KOPT-K1 (cell line): Measurements from ENCODE around the gene PIP5K1A.
A peak's percentile ranks its signal among the peaks of the same experiment; 100 is the strongest.
"Not testable (repeated sequence)": the region's sequence is repeated elsewhere in the genome, so short reads cannot be mapped to it uniquely, and the experiment has no call there.

Source experiments
- H3K27ac ChIP-seq: fragments of 200-600 bp; sonication (generic); 2 replicates; pipeline ENCODE4 v1.5.1; 2016; ENCODE audit warnings: antibody characterized with exemption, mild to moderate bottlenecking, low read depth, low read length; ENCODE audit not compliant: poor library complexity, severe bottlenecking
- H3K36me3 ChIP-seq: fragments of 200-600 bp; sonication (generic); 2 replicates; pipeline ENCODE4 v1.5.1; 2017; ENCODE audit warnings: antibody characterized with exemption, mild to moderate bottlenecking, low read length, moderate library complexity; ENCODE audit not compliant: insufficient read depth
- H3K9me3 ChIP-seq: fragments of 200-600 bp; sonication (generic); 2 replicates; pipeline ENCODE4 v1.5.1; 2017; ENCODE audit warnings: antibody characterized with exemption, low read length, mild to moderate bottlenecking; ENCODE audit not compliant: insufficient read depth, poor library complexity, severe bottlenecking

PIP5K1A gene

DNA sequence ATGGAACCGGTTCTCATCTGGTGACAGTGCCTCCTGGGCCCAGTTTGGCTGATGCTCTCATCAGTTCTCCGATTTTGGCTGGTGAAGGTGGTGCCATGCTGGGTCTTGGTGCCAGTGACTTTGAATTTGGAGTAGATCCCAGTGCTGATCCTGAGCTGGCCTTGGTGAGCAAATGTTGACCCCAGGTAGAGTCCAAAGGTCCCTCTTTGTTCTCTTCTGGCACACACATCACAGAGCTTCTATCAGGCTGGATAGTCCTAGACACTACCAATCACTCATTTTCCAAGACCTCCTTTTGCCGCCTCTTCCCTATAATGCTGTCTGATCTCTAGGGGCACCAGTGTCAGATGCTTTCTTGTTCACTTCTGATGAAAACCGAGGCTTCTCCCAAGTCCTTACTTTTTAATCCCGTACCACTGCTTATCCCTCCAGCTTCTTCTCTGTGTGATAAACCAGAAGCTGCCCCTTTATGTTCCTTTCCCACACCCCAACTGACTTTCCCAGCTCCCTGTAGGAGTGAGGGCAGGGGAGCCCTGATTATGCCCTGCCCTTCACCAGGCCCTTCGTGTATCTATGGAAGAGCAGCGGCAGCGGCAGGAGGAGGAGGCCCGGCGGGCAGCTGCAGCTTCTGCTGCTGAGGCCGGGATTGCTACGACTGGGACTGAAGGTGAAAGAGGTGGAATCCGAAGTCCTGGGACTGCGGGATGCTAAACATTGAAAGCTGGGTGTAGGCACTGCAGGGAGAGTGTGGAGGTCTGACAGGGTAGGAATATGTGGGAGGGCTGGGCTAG lies 67.3 kb downstream of the PIP5K1A start:
- Histone ChIP-seq H3K27ac (no peak overlapping the region), H3K9me3 (no peaks in the 10 kb centered on the region), H3K36me3 (peaks cover 76% of the 10 kb centered on the region)

DNA sequence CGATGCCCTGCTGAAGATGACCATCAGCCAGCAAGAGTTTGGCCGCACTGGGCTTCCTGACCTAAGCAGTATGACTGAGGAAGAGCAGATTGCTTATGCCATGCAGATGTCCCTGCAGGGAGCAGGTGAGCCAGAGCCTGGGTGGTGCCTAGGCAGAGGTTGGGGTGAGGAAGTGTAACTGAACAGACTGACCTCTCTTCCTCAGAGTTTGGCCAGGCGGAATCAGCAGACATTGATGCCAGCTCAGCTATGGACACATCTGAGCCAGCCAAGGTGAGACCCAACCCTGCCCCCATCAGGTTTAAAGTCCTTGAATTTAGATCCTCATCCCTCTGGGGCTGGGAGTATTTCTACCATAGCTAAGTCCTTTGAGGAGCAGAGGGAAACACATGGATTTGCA lies 68.0 kb downstream of the PIP5K1A start:
- Histone ChIP-seq H3K36me3 (peaks cover 76% of the 10 kb centered on the region), H3K27ac (no peak overlapping the region)

DNA sequence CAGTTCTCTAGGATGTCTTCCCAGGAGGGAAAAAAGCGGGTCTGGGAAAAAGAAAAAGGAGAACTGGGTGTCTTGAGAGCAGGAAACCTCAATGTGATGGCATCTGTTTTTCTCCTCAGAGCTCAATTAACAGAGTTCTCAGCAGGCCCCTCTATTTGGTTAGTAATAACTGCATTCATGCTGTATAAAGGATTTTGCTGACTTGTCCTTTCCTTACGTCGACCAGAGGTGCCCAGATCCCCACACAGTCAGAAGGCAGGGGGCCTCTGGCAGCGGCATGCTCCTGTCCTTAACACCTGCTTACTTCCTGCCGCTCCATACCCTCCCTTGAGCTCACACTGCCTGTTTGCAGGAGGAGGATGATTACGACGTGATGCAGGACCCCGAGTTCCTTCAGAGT lies 68.5 kb downstream of the PIP5K1A start:
- H3K36me3 ChIP-seq: peaks cover 73% of the 10 kb centered on the region
- H3K9me3 ChIP-seq: no peaks in the 10 kb centered on the region
- no peak overlapping the region for H3K27ac ChIP-seq

More for the DNA sequence above, 68.0 kb downstream of the PIP5K1A start:
- no peaks in the 10 kb centered on the region for H3K9me3 ChIP-seq

DNA sequence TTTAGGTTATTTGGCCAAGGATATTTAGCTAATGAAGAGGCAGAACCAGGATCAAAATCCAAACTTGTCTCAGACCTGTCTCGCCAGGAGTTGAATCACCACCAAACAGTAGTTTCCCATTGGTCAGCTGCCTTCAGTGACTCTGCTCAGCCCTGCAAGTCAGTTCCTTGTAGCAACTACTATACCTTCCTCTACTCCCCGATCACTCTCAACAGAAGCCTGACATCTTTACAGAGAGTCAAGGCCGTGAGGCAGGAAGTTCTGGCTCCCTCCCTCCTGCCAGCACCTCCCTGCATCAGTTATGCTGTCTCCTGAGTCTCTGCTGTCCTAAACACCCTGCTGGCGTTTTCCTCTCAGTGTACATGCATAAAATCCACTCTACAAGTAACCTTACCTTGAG lies 69.4 kb downstream of the PIP5K1A start:
- H3K9me3 ChIP-seq: no peaks in the 10 kb centered on the region
- peaks cover 63% of the 10 kb centered on the region for H3K36me3 ChIP-seq
- no peak overlapping the region for H3K27ac ChIP-seq

DNA sequence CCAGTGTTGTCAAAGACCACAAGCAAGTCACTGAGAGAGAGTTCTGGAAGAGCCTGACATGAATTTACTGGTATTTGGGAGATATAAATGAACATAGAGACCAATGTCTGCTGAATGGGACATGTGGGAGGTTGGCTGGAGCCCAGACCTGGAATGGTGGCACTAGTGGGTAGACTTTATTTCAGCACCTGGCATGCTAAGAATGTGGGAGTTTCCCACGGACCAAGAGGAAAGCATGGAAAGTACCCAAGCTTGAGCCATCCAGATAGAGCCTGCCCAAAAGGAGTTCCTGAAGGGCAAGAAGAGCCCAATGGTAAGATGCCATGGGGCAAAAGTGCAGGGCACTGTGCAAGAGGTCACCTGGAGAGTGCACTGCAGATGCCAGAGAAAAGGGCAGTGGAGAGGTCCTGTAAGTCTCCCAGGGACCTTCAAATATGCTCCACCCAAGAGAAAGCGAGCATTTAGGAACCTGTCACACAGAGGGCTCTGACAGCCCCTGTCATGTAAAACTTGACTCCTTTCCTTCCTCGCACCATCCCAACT lies 75.6 kb downstream of the PIP5K1A start:
- no peaks in the 10 kb centered on the region for H3K9me3 ChIP-seq
- H3K36me3 ChIP-seq: peaks cover 9% of the 10 kb centered on the region; the same call in 1 of the 2 replicates
- H3K27ac ChIP-seq: no peak overlapping the region

DNA sequence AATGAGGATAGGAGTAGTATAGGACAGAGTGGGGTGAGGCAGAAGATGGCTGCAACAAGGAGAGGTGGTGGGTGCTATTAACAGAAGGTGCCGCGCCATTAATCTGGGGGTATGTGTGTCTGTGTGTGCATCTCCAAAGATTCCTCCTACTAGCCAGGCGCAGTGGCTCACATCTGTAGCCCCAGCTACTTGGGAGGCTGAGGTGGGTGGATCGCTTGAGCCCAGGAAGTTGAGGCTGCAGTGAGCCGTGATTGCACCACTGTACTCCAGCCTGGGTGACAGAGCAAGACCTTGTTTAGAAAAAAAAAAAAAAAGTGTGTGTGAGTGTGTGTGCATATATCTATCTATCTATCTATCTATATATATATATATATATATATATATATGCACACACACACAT lies 77.0 kb downstream of the PIP5K1A start:
- H3K27ac ChIP-seq, H3K36me3 ChIP-seq, H3K9me3 ChIP-seq: not testable (repeated sequence)

DNA sequence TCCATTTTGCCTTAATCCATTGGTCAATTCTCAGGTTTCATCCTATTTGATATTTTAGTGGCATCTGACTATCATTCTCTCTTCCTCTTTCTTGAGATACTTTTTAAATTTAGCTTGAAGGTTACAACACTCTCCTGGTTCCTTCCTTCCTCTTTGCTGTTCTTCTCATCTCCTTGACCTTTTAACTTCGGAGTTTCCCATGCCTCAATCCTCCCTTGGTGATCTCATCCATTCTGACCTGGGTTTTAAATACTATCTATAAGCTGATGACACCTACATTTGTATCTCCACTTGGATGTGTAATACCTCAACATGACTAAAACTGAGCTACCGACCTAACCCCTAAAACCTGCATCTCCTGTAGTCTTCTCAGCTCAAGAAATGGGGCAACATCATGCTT lies 78.9 kb downstream of the PIP5K1A start:
- Histone ChIP-seq H3K36me3 (no peaks in the 10 kb centered on the region), H3K27ac (no peak overlapping the region), H3K9me3 (no peaks in the 10 kb centered on the region)

DNA sequence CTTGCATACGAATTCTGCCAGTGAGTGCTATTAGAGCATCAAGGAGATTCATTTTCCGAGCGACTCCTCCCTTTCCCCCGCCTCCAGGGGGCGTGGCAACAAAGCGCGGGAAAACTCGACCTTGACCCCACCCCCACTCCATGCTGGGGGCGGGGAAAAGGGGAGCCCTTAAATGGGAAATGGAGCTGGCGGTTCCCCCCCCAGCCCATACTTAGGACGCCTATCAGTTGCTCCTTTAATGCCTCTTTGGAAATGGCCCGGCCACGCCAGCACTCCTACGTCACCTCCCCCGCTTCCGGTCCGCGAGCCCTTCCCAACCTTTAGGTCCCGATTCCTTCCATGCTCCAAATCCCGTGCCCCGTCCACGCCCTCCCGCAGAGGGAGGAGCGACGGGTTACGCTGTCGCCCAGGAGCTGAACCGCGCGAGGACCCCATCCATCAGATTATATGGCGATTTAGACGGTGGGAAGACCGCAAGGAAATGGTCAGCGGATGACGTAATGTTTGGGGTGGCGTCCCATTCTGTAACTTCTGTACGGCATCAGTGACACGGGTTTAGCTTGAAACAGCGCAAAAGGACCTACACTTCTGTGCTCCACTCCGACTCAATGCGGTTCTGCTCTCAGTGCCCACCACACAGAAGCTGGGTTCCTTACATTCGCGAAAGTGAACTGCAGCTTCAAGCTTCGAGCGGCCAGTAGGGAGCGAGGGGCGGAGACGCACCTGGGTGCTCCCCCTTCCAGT lies 83.0 kb downstream of the PIP5K1A start:
- Histone ChIP-seq H3K36me3 (peaks cover 16% of the 10 kb centered on the region), H3K9me3 (no peaks in the 10 kb centered on the region), H3K27ac (peak overlapping the region; percentile 96)

DNA sequence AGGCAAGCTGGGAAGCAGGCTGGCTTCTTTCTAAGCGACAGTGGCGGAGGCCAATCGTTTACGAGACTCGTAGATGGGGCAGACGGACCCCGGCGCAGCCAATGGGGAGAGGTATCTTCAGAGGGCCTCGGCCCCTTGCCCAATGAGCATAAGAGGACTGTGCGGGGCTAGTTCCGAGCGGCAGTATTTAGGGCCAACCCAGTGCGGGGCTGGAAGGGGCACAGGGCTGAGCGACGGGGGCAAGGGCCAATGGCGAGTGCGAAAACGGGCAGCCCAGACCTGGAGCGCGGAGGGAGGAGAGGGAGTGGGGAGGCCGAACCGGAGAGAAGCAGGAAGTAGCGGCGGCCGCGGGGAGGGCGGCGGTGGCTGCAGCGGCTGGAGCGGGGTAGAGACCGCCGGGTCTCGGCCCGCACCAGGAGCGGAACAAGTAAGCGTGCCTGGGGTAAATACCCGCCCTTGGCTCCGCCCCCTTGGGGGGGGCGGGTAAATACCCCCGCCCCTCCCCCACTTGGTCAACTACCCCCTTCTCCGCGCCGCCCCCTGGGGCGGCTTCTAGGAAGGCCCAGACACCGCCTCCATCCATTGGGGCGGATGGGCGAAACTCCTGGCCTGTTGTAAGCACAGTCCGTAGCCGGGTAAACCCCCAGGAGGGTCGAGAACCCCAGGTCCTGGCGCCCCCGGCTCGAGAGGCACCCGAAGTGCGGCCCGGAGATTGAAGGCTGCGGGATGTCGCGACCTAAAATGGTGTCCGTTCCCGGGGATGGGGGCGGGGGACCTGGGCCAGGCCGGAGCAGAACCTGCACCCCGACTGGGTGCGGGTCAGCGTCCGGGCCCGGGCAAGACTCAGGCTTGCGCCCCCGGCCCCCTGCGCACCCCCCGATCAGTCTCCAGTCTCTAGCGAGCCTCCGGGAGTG lies 83.9 kb downstream of the PIP5K1A start, which contains the start of gene ZNF687:
ZNF687 (plus strand) TSS at position 331 of the 914 bp plus-strand sequence. CDS start 3,993 bp downstream, outside the sequence.
- Histone ChIP-seq H3K36me3 (peaks cover 25% of the 10 kb centered on the region), H3K27ac (peak within 1 kb of the TSS; percentile 96), H3K9me3 (no peaks in the 10 kb centered on the region)

DNA sequence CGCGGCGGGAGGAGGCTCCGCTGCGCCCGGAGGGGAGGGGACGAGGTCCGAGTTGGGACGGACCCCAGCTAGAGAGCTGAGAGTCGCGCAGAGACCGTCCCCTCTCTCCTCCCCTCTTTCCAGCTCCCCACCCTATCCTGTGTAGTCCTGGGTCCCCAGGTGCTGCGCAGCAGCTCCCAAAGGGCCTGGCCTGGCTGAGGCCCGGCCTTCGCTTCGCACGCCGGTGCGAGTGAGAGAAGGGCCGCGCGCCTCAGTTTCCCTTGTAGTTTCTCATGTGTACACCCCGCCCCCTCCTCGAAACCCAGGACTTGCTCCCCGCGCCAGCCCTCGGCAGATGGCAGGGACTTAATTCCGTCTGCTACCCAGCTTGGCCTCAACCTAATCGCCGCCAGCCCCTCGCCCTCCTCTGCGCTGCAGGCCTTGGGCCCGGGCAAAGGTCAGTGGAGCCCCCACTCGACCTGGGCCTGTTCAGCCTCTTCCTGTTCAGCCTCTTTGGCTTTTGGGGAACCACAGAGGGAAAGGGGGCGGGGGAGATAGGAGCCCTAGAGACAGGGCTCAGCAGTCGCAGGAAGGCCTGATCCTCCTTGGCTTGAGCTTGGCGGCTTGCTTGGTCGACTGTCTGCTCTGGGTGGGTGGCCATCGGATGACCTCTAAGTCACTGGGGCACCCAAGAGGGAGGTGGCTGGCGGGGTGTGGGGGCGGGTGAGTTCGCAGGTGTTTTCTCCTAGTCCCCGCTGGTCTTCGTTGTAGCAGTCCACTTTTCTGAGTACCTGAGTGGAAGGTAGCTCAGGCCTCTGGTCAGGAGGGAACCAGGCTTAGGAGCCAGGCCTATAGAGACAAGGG lies 84.8 kb downstream of the PIP5K1A start:
- peaks cover 33% of the 10 kb centered on the region for H3K36me3 ChIP-seq
- no peaks in the 10 kb centered on the region for H3K9me3 ChIP-seq

DNA sequence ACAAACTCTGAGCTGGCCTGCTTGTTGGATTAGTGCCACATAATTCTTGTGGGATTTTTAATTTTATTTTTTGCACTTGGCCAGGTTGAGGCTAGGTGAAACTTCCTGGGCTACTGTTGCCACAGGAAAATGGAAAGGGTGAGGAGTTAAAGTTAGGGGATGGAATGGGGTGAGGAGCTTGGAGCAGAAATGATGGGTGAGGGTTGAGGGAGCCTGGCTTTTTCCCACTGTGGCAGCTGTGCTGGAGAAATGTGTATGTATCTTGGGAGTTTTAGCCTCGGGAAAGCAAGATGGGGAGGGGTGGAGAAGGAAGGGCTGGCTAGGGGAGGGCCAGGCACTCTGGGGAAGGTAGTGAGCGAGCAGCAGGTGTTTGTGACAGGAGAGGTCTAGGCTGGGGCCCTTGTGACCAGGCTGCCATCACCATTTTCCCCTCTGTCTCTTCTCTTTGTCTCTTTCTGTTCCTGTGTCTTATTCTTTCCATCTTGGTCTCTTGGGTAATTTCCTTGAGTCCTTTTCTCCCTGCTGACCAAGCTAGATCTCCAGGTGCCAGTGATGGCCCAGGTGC lies 85.7 kb downstream of the PIP5K1A start:
- H3K27ac ChIP-seq: peak overlapping the region; percentile 96
- no peaks in the 10 kb centered on the region for H3K9me3 ChIP-seq
- peaks cover 43% of the 10 kb centered on the region for H3K36me3 ChIP-seq

More for the DNA sequence above, 84.8 kb downstream of the PIP5K1A start:
- H3K27ac ChIP-seq: peak overlapping the region; percentile 96

DNA sequence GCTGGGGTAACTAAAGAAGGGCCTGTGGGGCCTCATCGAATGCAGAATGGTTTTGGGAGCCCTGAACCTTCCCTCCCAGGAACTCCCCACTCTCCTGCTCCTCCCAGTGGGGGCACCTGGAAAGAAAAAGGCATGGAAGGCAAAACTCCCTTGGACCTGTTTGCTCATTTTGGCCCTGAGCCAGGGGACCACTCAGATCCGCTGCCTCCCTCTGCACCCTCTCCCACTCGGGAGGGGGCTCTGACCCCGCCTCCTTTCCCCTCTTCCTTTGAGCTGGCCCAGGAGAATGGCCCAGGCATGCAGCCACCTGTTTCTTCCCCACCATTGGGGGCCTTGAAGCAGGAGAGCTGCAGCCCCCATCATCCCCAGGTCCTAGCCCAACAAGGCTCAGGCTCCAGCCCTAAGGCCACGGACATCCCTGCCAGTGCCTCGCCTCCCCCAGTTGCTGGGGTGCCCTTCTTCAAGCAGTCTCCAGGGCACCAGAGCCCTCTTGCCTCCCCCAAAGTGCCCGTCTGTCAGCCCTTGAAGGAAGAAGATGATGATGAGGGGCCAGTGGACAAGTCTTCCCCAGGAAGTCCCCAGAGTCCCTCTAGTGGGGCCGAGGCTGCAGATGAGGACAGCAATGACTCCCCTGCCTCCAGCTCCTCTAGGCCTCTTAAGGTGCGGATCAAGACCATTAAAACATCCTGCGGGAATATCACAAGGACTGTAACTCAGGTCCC lies 88.4 kb downstream of the PIP5K1A start:
- peaks cover 67% of the 10 kb centered on the region for H3K36me3 ChIP-seq
- no peak overlapping the region for H3K27ac ChIP-seq
- H3K9me3 ChIP-seq: no peaks in the 10 kb centered on the region

DNA sequence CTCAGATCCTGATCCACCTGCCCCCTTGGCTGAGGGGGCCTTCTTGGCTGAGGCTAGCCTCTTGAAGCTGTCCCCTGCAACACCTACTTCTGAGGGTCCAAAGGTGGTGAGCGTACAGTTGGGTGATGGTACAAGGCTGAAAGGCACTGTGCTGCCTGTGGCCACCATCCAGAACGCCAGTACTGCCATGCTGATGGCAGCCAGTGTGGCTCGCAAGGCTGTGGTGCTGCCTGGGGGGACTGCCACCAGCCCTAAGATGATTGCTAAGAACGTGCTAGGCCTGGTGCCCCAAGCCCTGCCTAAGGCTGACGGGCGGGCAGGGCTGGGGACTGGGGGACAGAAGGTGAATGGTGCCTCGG lies 89.0 kb downstream of the PIP5K1A start:
- Histone ChIP-seq H3K9me3 (no peaks in the 10 kb centered on the region), H3K36me3 (peaks cover 72% of the 10 kb centered on the region), H3K27ac (no peak overlapping the region)
